NCI-H748 (cell line): ENCODE results near the gene COA1.
A peak's percentile ranks its signal among the peaks of the same experiment; 100 is the strongest.
"Not testable (repeated sequence)": the region's sequence is repeated elsewhere in the genome, so short reads cannot be mapped to it uniquely, and the experiment has no call there.

Experiments used
- DNase-seq: peaks from one replicate; lab custom pipeline; 2025; ENCODE audit not compliant: unreplicated experiment; lab: John Stamatoyannopoulos, UW

The COA1 gene

GRCh38 chr7:43758822-43759683, 29.7 kb upstream of the COA1 start:
- peak; percentile 60 for DNase-seq

GRCh38 chr7:43758029-43758821, 28.9 kb upstream of the COA1 start, which contains the start of gene BLVRA:
Gene BLVRA (plus strand): TSS chr7:43758680. CDS start chr7:43771159, 12,479 bp downstream.
- DNase-seq: peak; percentile 65

- DNase-seq: no peak
Measured at GRCh38 chr7:43757073-43757720, 27.9 kb upstream of the COA1 start.

GRCh38 chr7:43756368-43757072, 27.2 kb upstream of the COA1 start:
- no peak for DNase-seq

GRCh38 chr7:43754596-43754995, 25.3 kb upstream of the COA1 start:
- no peak for DNase-seq

GRCh38 chr7:43753843-43754242, 24.5 kb upstream of the COA1 start:
- no peak for DNase-seq

- no peak for DNase-seq
Measured at GRCh38 chr7:43753271-43753810, 24.0 kb upstream of the COA1 start.

- DNase-seq: no peak
Measured at GRCh38 chr7:43752411-43752810, 23.1 kb upstream of the COA1 start.

- DNase-seq: peak; percentile 17
Measured at GRCh38 chr7:43750016-43750887, 20.9 kb upstream of the COA1 start.

GRCh38 chr7:43749383-43749940, 20.1 kb upstream of the COA1 start:
- no peak for DNase-seq

- DNase-seq: peak; percentile 49
Measured at GRCh38 chr7:43747328-43748105, 18.2 kb upstream of the COA1 start.

GRCh38 chr7:43742692-43743091, 13.4 kb upstream of the COA1 start:
- DNase-seq: no peak

- DNase-seq: no peak
Measured at GRCh38 chr7:43737467-43738127, 8.3 kb upstream of the COA1 start.

- no peak for DNase-seq
Measured at GRCh38 chr7:43735802-43736603, 6.7 kb upstream of the COA1 start.

GRCh38 chr7:43735403-43735801, 6.1 kb upstream of the COA1 start:
- DNase-seq: no peak

- not testable (repeated sequence) for DNase-seq
Measured at GRCh38 chr7:43734575-43735332, 5.4 kb upstream of the COA1 start.
